ENCODE data around the gene ME1.
"Not testable (repeated sequence)": the region's sequence is repeated elsewhere in the genome, so short reads cannot be mapped to it uniquely, and the experiment has no call there.

Gene ME1

GRCh38 chr6:83256719-83257118 lies 174.1 kb downstream of the ME1 start:
- DNase-seq (ENCODE audit: low spot score): not testable (repeated sequence)

GRCh38 chr6:83252719-83253118 lies 178.1 kb downstream of the ME1 start:
- DNase-seq (ENCODE audit: low spot score): no peak

DNA sequence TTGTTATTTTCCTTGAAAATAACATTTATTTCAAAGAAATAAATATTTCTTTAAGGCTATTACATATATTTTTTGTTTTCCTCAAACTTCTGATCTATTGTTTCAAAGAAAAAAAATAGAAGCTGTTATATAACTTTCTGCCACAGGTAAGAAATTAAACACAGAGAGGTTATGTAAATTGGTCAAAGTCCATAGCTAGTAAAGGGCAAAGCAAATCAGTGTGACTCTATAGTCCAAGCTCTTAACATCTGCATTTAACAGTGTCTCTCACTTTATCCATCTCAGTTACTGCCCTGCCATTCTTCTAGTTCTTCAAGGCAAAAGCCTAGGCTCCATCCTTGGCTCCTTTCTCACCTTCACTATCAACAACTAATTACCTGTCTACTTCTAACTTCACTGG lies 180.6 kb downstream of the ME1 start:
- no peak for DNase-seq (ENCODE audit: low spot score)

- no peak for DNase-seq (ENCODE audit: low spot score)
These were observed 183.4 kb downstream of the ME1 start for GRCh38 chr6:83247471-83247870.

DNA sequence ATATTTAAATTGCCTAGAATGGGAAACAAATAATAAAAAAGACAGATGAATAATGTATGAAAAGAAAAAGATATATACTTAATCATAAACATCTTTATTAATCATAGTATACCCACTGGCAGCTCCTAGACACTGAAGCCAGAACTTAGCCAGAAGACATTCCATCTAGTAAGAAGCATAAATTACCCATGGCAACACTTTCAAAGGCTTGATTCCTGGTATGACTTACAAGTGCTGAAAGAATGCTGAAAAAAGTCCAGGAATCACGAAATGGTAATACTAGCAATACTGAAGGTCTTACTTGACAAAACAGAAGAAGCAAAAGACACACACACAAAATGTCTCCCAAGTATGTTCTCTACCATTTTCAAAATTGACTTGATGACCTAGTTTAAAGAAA lies 199.7 kb downstream of the ME1 start:
- no peak for DNase-seq (ENCODE audit: low spot score)

DNA sequence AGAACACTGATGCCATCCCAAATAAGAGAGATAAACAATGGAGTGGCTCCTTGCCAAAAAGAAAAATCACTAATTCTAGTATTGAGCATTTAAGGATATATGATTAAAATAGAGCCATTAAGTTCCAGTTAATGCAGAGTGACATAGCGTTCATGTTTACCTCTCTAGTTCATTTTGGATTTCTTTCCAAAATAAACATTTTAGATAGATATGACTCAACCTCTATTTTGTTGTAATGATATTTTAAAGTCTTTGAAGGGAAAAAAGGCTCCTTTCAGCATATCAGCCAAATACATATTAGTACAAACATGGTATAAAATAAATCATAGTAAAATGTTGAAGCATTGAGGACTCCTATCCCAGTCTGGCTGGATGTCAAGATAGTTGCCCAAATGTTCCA lies 204.3 kb downstream of the ME1 start:
- no peak for DNase-seq (ENCODE audit: low spot score)

DNA sequence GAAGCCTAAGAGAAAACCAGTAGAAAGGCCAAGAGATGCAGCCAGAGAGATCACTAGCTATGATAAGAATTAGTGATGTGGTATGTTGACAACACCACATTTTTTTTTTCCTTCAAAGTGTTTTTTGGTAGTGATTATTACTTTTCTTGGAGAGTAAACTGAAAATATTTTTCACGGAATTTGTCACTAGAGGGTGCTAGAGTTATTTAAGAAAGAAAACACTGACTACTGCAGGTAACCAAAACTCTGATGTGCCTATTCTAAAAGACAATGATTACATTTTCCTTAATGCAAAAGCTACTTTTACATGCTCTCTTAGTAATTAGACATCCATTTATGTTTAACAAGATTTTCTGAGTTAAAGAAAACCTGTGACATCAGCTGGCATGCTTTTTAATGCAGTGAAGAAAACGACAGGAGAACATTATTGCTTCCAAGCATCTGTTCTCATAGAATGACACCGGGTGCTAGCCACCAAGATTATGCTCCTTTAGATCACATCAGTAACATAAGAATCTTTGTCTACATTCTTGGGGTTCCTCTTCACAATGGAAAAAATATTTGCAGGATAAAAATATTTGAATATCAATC lies 208.9 kb downstream of the ME1 start:
- DNase-seq (ENCODE audit: low spot score): peak; percentile 21

DNA sequence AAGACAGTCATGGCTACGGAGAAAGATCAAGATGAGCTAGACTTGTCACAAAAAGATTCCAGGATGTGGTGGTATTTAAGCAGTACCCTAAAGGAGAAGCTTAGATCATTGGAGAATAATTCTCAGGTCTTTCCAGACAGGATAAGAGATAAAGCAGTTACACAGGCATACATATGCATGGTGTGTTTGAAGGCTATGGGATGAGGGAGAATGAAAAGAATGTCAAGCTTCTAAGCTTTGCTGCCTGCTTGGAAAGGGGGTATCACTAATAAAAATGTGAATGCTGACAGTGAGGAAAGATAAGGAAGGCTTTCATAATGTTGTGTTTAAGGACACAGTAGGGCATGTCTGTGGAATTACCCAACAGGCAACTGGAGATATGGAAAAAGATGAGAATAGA lies 209.6 kb downstream of the ME1 start:
- DNase-seq (ENCODE audit: low spot score): no peak

DNA sequence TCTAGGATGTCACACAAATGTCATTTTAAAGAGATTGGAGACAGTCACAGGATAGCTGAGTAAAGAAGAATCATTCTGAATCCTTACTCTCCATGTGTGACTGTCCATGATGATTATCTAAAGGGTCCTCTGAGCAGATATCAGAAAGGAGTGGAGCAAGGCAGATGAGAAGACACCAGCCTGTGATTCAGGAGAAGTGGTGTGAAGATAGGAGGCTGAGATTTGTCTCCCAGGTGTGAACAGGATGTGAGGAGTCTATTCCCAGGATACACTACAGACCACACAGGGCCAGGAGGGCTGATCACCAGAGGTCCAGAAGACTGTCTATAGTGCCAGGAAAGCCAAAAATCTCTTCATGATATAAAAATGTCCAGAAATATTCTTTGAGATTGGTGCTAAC lies 210.7 kb downstream of the ME1 start:
- no peak for DNase-seq (ENCODE audit: low spot score)

DNA sequence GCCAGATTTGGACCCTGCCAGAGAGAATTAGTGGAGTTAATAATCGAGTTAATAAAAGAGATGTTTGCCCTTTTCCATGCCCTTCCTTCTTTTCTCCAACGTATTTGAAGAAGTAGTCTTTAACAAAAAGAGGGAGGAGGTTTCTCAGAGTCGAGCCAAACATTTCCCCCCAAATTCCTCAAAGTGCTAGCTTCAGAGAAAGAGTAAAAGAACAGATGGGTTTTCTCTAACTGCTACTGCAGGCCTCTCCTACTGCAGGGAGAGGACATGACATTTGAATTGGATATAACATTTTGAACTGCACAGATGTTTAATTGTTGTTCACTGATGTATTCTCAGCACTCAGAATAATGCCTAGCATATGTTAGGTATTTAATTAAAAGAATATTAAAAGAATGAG lies 212.2 kb downstream of the ME1 start:
- DNase-seq (ENCODE audit: low spot score): no peak

- DNase-seq (ENCODE audit: low spot score): no peak
These were observed 214.0 kb downstream of the ME1 start for GRCh38 chr6:83216806-83217205.

GRCh38 chr6:83215131-83216047 lies 215.5 kb downstream of the ME1 start:
- DNase-seq (ENCODE audit: low spot score): peak; percentile 69

GRCh38 chr6:83202031-83202430 lies 228.8 kb downstream of the ME1 start:
- no peak for DNase-seq (ENCODE audit: low spot score)

GRCh38 chr6:83199863-83200225 lies 231.0 kb downstream of the ME1 start:
- no peak for DNase-seq (ENCODE audit: low spot score)

- DNase-seq (ENCODE audit: low spot score): no peak
These were observed 231.5 kb downstream of the ME1 start for GRCh38 chr6:83199173-83199862.

- DNase-seq (ENCODE audit: low spot score): no peak
These were observed 232.2 kb downstream of the ME1 start for GRCh38 chr6:83198486-83199172.

GRCh38 chr6:83193747-83194566 lies 236.9 kb downstream of the ME1 start:
- peak; percentile 73 for DNase-seq (ENCODE audit: low spot score)

- DNase-seq (ENCODE audit: low spot score): peak; percentile 97
These were observed 237.7 kb downstream of the ME1 start, which contains the start of the genes PGM3 and RWDD2A for GRCh38 chr6:83192871-83193746. Gene PGM3, minus strand, starts transcription at chr6:83193265. Its CDS starts 2,253 bp downstream, at chr6:83191012. Gene RWDD2A, plus strand, starts transcription at chr6:83193357. Its CDS starts 1,095 bp downstream, at chr6:83194452.

- DNase-seq (ENCODE audit: low spot score): no peak
These were observed 238.4 kb downstream of the ME1 start for GRCh38 chr6:83192456-83192855.

GRCh38 chr6:83191974-83192373 lies 238.9 kb downstream of the ME1 start:
- not testable (repeated sequence) for DNase-seq (ENCODE audit: low spot score)

Measured in D341Med (cell line).